Hair follicular keratinocyte (primary cell): ENCODE measurements around the gene GADD45A. TPM values are rescaled to one million over a fixed set of nuclear protein-coding genes. Genes with fewer than 3 reads are reported as not detected.

Experiments
- total RNA-seq: library from RNA; depleted of rRNA; stranded (reverse); fragments of >200 nt; gene quantifications from 2 replicates; pipeline ENCODE4 v1.2.3, GENCODE V29; 2015

The GADD45A gene
- total RNA-seq, result 101 and 170 TPM in 2 replicates

DNA sequence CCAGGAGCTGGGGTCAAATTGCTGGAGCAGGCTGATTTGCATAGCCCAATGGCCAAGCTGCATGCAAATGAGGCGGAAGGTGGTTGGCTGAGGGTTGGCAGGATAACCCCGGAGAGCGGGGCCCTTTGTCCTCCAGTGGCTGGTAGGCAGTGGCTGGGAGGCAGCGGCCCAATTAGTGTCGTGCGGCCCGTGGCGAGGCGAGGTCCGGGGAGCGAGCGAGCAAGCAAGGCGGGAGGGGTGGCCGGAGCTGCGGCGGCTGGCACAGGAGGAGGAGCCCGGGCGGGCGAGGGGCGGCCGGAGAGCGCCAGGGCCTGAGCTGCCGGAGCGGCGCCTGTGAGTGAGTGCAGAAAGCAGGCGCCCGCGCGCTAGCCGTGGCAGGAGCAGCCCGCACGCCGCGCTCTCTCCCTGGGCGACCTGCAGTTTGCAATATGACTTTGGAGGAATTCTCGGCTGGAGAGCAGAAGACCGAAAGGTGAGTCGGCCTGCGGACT, at the start of gene GADD45A:
Gene GADD45A, plus strand, starts transcription at position 135 of the 491 bp plus-strand sequence. Its CDS starts 294 bp downstream, at position 429.

Other genes starting within 250 kb of the GADD45A start
- gene GNG12, start 148.3 kb downstream of the GADD45A start, total RNA-seq, result 104 and 108 TPM in 2 replicates